HCEC 1CT (cell line): ENCODE data around the gene USPL1.
"Not testable (repeated sequence)": the region's sequence is repeated elsewhere in the genome, so short reads cannot be mapped to it uniquely, and the experiment has no call there.

Experiments
- DNase-seq: peaks from one replicate; pipeline ENCODE4 v3.0.0-alpha.2; 2017

The USPL1 gene

GRCh38 chr13:30616927-30617314 lies 799 bp upstream of the USPL1 start:
- peak; percentile 92 for DNase-seq

GRCh38 chr13:30618186-30618929 lies 638 bp downstream of the USPL1 start:
- no peak for DNase-seq

GRCh38 chr13:30618930-30619279 lies 1.2 kb downstream of the USPL1 start:
- no peak for DNase-seq

GRCh38 chr13:30619731-30620130 lies 2.0 kb downstream of the USPL1 start:
- peak; percentile 30 for DNase-seq

- DNase-seq: no peak
Measured at GRCh38 chr13:30620941-30621340, 3.2 kb downstream of the USPL1 start.

GRCh38 chr13:30622551-30622950 lies 4.8 kb downstream of the USPL1 start:
- no peak for DNase-seq

GRCh38 chr13:30623392-30623791 lies 5.7 kb downstream of the USPL1 start:
- no peak for DNase-seq

- no peak for DNase-seq
Measured at GRCh38 chr13:30624630-30625029, 6.9 kb downstream of the USPL1 start.

- no peak for DNase-seq
Measured at GRCh38 chr13:30629527-30629926, 11.8 kb downstream of the USPL1 start.

- DNase-seq: no peak
Measured at GRCh38 chr13:30633861-30634260, 16.1 kb downstream of the USPL1 start.

- no peak for DNase-seq
Measured at GRCh38 chr13:30634838-30635237, 17.1 kb downstream of the USPL1 start.

- no peak for DNase-seq
Measured at GRCh38 chr13:30638301-30638700, 20.6 kb downstream of the USPL1 start.

GRCh38 chr13:30639671-30640070 lies 22.0 kb downstream of the USPL1 start:
- DNase-seq: no peak

- DNase-seq: not testable (repeated sequence)
Measured at GRCh38 chr13:30641173-30641572, 23.5 kb downstream of the USPL1 start.

- DNase-seq: no peak
Measured at GRCh38 chr13:30645629-30646028, 27.9 kb downstream of the USPL1 start.

GRCh38 chr13:30647420-30647819 lies 29.7 kb downstream of the USPL1 start:
- DNase-seq: no peak

- no peak for DNase-seq
Measured at GRCh38 chr13:30647824-30648521, 30.3 kb downstream of the USPL1 start.

- DNase-seq: no peak
Measured at GRCh38 chr13:30648522-30649012, 30.8 kb downstream of the USPL1 start.

GRCh38 chr13:30651648-30652047 lies 33.9 kb downstream of the USPL1 start:
- DNase-seq: not testable (repeated sequence)

GRCh38 chr13:30652746-30653386 lies 35.1 kb downstream of the USPL1 start:
- DNase-seq: no peak

- no peak for DNase-seq
Measured at GRCh38 chr13:30654430-30654829, 36.7 kb downstream of the USPL1 start.

- DNase-seq: no peak
Measured at GRCh38 chr13:30656178-30656577, 38.5 kb downstream of the USPL1 start.

- no peak for DNase-seq
Measured at GRCh38 chr13:30659980-30660379, 42.3 kb downstream of the USPL1 start.

GRCh38 chr13:30660796-30661195 lies 43.1 kb downstream of the USPL1 start:
- no peak for DNase-seq
